IPS DF 19.7 (cell line): ENCODE measurements around the gene CYB5R4.

Experiments used
- DNase-seq: peaks from one replicate; pipeline ENCODE4 v3.0.0-alpha.2; 2013; ENCODE audit warnings: low read depth, low spot score

CYB5R4 gene

GRCh38 chr6:83984411-83984810 is 124.9 kb downstream of the CYB5R4 start:
- DNase-seq: no peak

- no peak for DNase-seq
Observed at GRCh38 chr6:83985308-83985713, 125.8 kb downstream of the CYB5R4 start.

GRCh38 chr6:83985715-83986114 is 126.2 kb downstream of the CYB5R4 start:
- no peak for DNase-seq

- DNase-seq: no peak
Observed at GRCh38 chr6:83998021-83998584, 138.6 kb downstream of the CYB5R4 start.

- no peak for DNase-seq
Observed at GRCh38 chr6:84001119-84001518, 141.6 kb downstream of the CYB5R4 start.

GRCh38 chr6:84002226-84002625 is 142.7 kb downstream of the CYB5R4 start:
- no peak for DNase-seq

GRCh38 chr6:84003131-84003530 is 143.6 kb downstream of the CYB5R4 start:
- no peak for DNase-seq

- no peak for DNase-seq
Observed at GRCh38 chr6:84003654-84004053, 144.2 kb downstream of the CYB5R4 start.

- DNase-seq: no peak
Observed at GRCh38 chr6:84007871-84008270, 148.4 kb downstream of the CYB5R4 start.

- no peak for DNase-seq
Observed at GRCh38 chr6:84013354-84013753, 153.9 kb downstream of the CYB5R4 start.

- DNase-seq: no peak
Observed at GRCh38 chr6:84013931-84014330, 154.4 kb downstream of the CYB5R4 start.

- no peak for DNase-seq
Observed at GRCh38 chr6:84016029-84016428, 156.5 kb downstream of the CYB5R4 start.
